Measurements from ENCODE around the gene TMEM8B.
A peak's percentile ranks its signal among the peaks of the same experiment; 100 is the strongest.

Gene TMEM8B

DNA sequence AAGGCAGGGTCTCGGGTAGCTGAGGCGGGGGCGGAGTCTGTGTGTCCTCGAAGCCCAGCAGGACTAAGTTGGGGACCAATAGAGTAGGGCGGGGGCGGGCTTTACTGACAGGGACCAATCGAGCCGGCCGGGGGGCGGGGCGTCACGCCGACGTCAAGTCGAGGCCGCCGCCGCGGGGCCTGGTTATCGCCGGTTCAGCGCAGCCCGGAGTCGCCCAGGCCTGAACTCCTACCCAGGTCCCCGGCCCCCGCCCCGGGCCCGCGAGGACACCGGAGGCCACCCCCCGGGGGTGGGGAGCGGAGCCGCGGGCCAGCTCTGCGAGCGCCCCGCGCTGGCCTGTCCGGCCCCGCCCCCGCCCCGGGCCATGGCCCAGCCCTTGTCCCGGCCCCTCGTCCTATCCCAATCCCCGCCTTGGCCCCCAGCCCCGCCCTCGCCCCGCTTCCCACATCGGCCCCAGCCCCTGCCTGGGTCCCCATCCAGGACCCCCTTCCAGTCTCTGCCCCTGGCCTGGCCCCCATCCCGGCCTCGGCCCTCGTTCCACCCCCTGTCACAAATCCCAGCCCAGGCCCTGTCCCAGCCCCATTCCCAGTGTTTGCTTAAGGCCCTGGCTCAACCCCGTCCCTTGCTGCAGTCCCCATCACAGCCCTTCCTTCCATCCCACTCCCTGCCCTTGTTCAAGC is at the start of gene TMEM8B:
TMEM8B (plus strand) TSS at position 145 of the 680 bp plus-strand sequence; CDS start at position 365, 220 bp downstream.
- Histone ChIP-seq H4K20me1 (ENCODE audit: insufficient read depth, low read length) (no peaks in the 10 kb centered on the region), H3K4me1 (ENCODE audit: insufficient read depth, low read length, severe bottlenecking) (peaks cover 21% of the 10 kb centered on the region), H3K4me2 (ENCODE audit: low read length) (peak within 1 kb of the TSS; percentile 99), H3F3A (ENCODE audit: insufficient read depth, low read length) (no peaks in the 10 kb centered on the region), H3K9me3 (ENCODE audit: low read length) (no peaks in the 10 kb centered on the region), H3K79me2 (ENCODE audit: insufficient read depth, low read length) (no peaks in the 10 kb centered on the region), H2AFZ (ENCODE audit: low read length) (peak within 1 kb of the TSS; percentile 84), H3K9ac (ENCODE audit: low read length) (peak within 1 kb of the TSS; percentile 66), H3K4me3 (ENCODE audit: low read depth, low read length, poor library complexity, severe bottlenecking) (peak within 1 kb of the TSS; percentile 75), H3K36me3 (ENCODE audit: insufficient read depth, low read length) (no peaks in the 10 kb centered on the region), H3K27ac (ENCODE audit: low read depth, low read length, poor library complexity, severe bottlenecking) (no peak within 1 kb of the TSS), H3K9me2 (ENCODE audit: low read depth, low read length) (no peaks in the 10 kb centered on the region), H3K27me3 (ENCODE audit: insufficient read depth, low read length) (no peaks in the 10 kb centered on the region)
- TF ChIP-seq, protein P1, sequence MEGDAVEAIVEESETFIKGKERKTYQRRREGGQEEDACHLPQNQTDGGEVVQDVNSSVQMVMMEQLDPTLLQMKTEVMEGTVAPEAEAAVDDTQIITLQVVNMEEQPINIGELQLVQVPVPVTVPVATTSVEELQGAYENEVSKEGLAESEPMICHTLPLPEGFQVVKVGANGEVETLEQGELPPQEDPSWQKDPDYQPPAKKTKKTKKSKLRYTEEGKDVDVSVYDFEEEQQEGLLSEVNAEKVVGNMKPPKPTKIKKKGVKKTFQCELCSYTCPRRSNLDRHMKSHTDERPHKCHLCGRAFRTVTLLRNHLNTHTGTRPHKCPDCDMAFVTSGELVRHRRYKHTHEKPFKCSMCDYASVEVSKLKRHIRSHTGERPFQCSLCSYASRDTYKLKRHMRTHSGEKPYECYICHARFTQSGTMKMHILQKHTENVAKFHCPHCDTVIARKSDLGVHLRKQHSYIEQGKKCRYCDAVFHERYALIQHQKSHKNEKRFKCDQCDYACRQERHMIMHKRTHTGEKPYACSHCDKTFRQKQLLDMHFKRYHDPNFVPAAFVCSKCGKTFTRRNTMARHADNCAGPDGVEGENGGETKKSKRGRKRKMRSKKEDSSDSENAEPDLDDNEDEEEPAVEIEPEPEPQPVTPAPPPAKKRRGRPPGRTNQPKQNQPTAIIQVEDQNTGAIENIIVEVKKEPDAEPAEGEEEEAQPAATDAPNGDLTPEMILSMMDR (IDR thresholded peaks at IDR 0.05; ENCODE audit: low read length) = no peak

DNA sequence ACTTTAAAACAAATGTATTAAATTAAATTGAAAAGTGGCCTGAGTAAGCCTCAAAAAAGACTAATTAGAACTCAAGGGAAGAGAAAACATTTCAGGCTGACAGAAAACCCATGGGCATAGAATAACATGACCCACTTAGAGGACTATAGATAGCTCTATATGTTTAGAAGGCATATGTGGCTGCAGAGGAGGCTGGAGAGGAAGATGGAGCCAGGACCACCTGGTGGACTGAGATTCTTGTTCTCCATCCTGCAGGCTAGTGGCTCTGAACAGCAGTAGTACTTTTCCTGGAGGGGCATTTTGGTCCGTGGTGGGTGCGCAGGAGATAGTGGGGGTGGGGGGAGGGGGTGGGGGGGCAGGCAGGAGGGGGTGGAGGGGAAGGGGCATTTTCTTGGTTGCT is 48.0 kb upstream of the TMEM8B start:
- H3F3A ChIP-seq (ENCODE audit: insufficient read depth, low read length) = no peaks in the 10 kb centered on the region
- no peaks in the 10 kb centered on the region for H3K9me2 ChIP-seq (ENCODE audit: low read depth, low read length)
- no peak overlapping the region for H3K27ac ChIP-seq (ENCODE audit: low read depth, low read length, poor library complexity, severe bottlenecking)
- no peaks in the 10 kb centered on the region for H4K20me1 ChIP-seq (ENCODE audit: insufficient read depth, low read length)
- no peaks in the 10 kb centered on the region for H3K9me3 ChIP-seq (ENCODE audit: low read length)
- H3K36me3 ChIP-seq (ENCODE audit: insufficient read depth, low read length) = peaks cover 6% of the 10 kb centered on the region; the same call in 1 of the 2 replicates
- no peaks in the 10 kb centered on the region for H3K79me2 ChIP-seq (ENCODE audit: insufficient read depth, low read length)
- no peak overlapping the region for H3K4me2 ChIP-seq (ENCODE audit: low read length)
- TF ChIP-seq EZH2 (IDR thresholded peaks at IDR 0.05; ENCODE audit: borderline replicate concordance, low read length) = no peak
- TF ChIP-seq, protein P1 (IDR thresholded peaks at IDR 0.05; ENCODE audit: low read length) = no peak
- H2AFZ ChIP-seq (ENCODE audit: low read length) = no peak overlapping the region
- H3K4me1 ChIP-seq (ENCODE audit: insufficient read depth, low read length, severe bottlenecking) = peaks cover 7% of the 10 kb centered on the region
- no peaks in the 10 kb centered on the region for H3K27me3 ChIP-seq (ENCODE audit: insufficient read depth, low read length)
- no peak overlapping the region for H3K4me3 ChIP-seq (ENCODE audit: low read depth, low read length, poor library complexity, severe bottlenecking)
- no peak overlapping the region for H3K9ac ChIP-seq (ENCODE audit: low read length)

DNA sequence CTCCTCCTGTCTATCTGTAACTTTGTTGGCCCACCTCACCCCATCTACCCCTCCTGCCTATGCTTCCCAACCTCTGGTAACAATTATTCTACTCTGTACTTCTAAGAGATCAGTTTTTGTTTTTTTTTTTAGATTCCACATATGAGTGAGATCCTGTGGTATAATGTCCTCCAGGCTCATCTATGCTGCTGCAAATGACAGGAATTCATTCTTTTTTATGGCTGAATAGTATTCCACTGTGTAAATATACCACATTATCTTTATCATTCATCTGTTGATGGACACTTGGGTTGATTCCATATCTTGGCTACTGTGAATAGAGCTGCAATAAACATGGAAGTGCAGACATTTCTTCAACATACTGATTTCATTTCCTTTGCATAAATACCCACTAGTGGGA is 45.6 kb upstream of the TMEM8B start:
- no peaks in the 10 kb centered on the region for H3K4me1 ChIP-seq (ENCODE audit: insufficient read depth, low read length, severe bottlenecking)
- no peaks in the 10 kb centered on the region for H4K20me1 ChIP-seq (ENCODE audit: insufficient read depth, low read length)
- no peaks in the 10 kb centered on the region for H3K79me2 ChIP-seq (ENCODE audit: insufficient read depth, low read length)
- no peak for TF ChIP-seq EZH2 (IDR thresholded peaks at IDR 0.05; ENCODE audit: borderline replicate concordance, low read length)
- TF ChIP-seq, protein P1 (IDR thresholded peaks at IDR 0.05; ENCODE audit: low read length) = no peak
- no peaks in the 10 kb centered on the region for H3K9me2 ChIP-seq (ENCODE audit: low read depth, low read length)
- no peaks in the 10 kb centered on the region for H3K9me3 ChIP-seq (ENCODE audit: low read length)
- H3K4me3 ChIP-seq (ENCODE audit: low read depth, low read length, poor library complexity, severe bottlenecking) = no peak overlapping the region
- no peak overlapping the region for H3K4me2 ChIP-seq (ENCODE audit: low read length)
- no peak overlapping the region for H2AFZ ChIP-seq (ENCODE audit: low read length)
- no peaks in the 10 kb centered on the region for H3F3A ChIP-seq (ENCODE audit: insufficient read depth, low read length)
- H3K9ac ChIP-seq (ENCODE audit: low read length) = no peak overlapping the region
- no peak overlapping the region for H3K27ac ChIP-seq (ENCODE audit: low read depth, low read length, poor library complexity, severe bottlenecking)
- peaks cover 6% of the 10 kb centered on the region; the same call in 1 of the 2 replicates for H3K36me3 ChIP-seq (ENCODE audit: insufficient read depth, low read length)
- H3K27me3 ChIP-seq (ENCODE audit: insufficient read depth, low read length) = no peaks in the 10 kb centered on the region
